ENCODE data around the gene UNC119. TPM values are rescaled to one million over a fixed set of nuclear protein-coding genes. Genes with fewer than 3 reads are reported as not detected.
"Not testable (repeated sequence)": the region's sequence is repeated elsewhere in the genome, so short reads cannot be mapped to it uniquely, and the experiment has no call there.

The UNC119 gene
- total RNA-seq, 1 experiment from 2014 or later = 44.6 TPM

GRCh38 chr17:28524476-28525424, 27.7 kb downstream of the UNC119 start:
- no peaks in the 10 kb centered on the region for H3K27me3 ChIP-seq (replicated peaks; ENCODE audit: insufficient read depth, low read depth, low read length, poor library complexity)
- intact Hi-C loops (cut with micrococcal nuclease; ENCODE audit: unreplicated experiment) = no loop called here
- H3K36me3 ChIP-seq (ENCODE audit: insufficient read depth, low read length, poor library complexity, severe bottlenecking) = no peaks in the 10 kb centered on the region
- ChIA-PET CTCF (no interaction called here), POLR2A (ENCODE audit: low non-redundant PET) (no interaction called here)
- no peaks in the 10 kb centered on the region for H3K9me3 ChIP-seq (ENCODE audit: low read depth, low read length, poor library complexity, severe bottlenecking)
- no peak for TF ChIP-seq CTCF (conservative IDR thresholded peaks at IDR 0.05; ENCODE audit: low read depth, low read length)
- TF ChIP-seq EZH2 (IDR thresholded peaks at IDR 0.05; ENCODE audit: borderline replicate concordance, low read depth, low read length, poor library complexity, severe bottlenecking) = no peak
- DNase-seq (ENCODE audit: low spot score) = no peak
- no TSS peak for BruUV-seq (replicated peaks)
- no peaks in the 10 kb centered on the region for H3K4me1 ChIP-seq (ENCODE audit: insufficient read depth, low read length, poor library complexity, severe bottlenecking)
- H3K4me3 ChIP-seq (ENCODE audit: low read depth, low read length, poor library complexity, severe bottlenecking) = no peak overlapping the region
- no peak overlapping the region for H3K27ac ChIP-seq (ENCODE audit: low read depth, low read length, poor library complexity, severe bottlenecking)

- DNase-seq (ENCODE audit: low spot score) = no peak
- BruUV-seq (replicated peaks) = no TSS peak
- ChIA-PET CTCF (no interaction called here), POLR2A (ENCODE audit: low non-redundant PET) (no interaction called here)
- H3K27me3 ChIP-seq (replicated peaks; ENCODE audit: insufficient read depth, low read depth, low read length, poor library complexity) = no peaks in the 10 kb centered on the region
- H3K4me1 ChIP-seq (ENCODE audit: insufficient read depth, low read length, poor library complexity, severe bottlenecking) = no peaks in the 10 kb centered on the region
- no peak overlapping the region for H3K27ac ChIP-seq (ENCODE audit: low read depth, low read length, poor library complexity, severe bottlenecking)
- no peaks in the 10 kb centered on the region for H3K36me3 ChIP-seq (ENCODE audit: insufficient read depth, low read length, poor library complexity, severe bottlenecking)
- TF ChIP-seq EZH2 (IDR thresholded peaks at IDR 0.05; ENCODE audit: borderline replicate concordance, low read depth, low read length, poor library complexity, severe bottlenecking) = no peak
- TF ChIP-seq CTCF (conservative IDR thresholded peaks at IDR 0.05; ENCODE audit: low read depth, low read length) = no peak
- H3K4me3 ChIP-seq (ENCODE audit: low read depth, low read length, poor library complexity, severe bottlenecking) = no peak overlapping the region
- no peaks in the 10 kb centered on the region for H3K9me3 ChIP-seq (ENCODE audit: low read depth, low read length, poor library complexity, severe bottlenecking)
- intact Hi-C loops (cut with micrococcal nuclease; ENCODE audit: unreplicated experiment) = no loop called here
Measured at GRCh38 chr17:28523876-28524275, 28.5 kb downstream of the UNC119 start.

- Histone ChIP-seq H3K27ac (ENCODE audit: low read depth, low read length, poor library complexity, severe bottlenecking) (no peak overlapping the region), H3K9me3 (ENCODE audit: low read depth, low read length, poor library complexity, severe bottlenecking) (no peaks in the 10 kb centered on the region), H3K36me3 (ENCODE audit: insufficient read depth, low read length, poor library complexity, severe bottlenecking) (no peaks in the 10 kb centered on the region), H3K27me3 (replicated peaks; ENCODE audit: insufficient read depth, low read depth, low read length, poor library complexity) (no peaks in the 10 kb centered on the region), H3K4me3 (ENCODE audit: low read depth, low read length, poor library complexity, severe bottlenecking) (no peak overlapping the region), H3K4me1 (ENCODE audit: insufficient read depth, low read length, poor library complexity, severe bottlenecking) (no peaks in the 10 kb centered on the region)
- no peak for TF ChIP-seq EZH2 (IDR thresholded peaks at IDR 0.05; ENCODE audit: borderline replicate concordance, low read depth, low read length, poor library complexity, severe bottlenecking)
- no peak for TF ChIP-seq CTCF (conservative IDR thresholded peaks at IDR 0.05; ENCODE audit: low read depth, low read length)
- no peak for DNase-seq (ENCODE audit: low spot score)
- no TSS peak for BruUV-seq (replicated peaks)
- intact Hi-C loops (cut with micrococcal nuclease; ENCODE audit: unreplicated experiment) = no loop called here
- CTCF ChIA-PET = no interaction called here
- POLR2A ChIA-PET (ENCODE audit: low non-redundant PET) = no interaction called here
Measured at GRCh38 chr17:28523186-28523585, 29.2 kb downstream of the UNC119 start.

- H3K36me3 ChIP-seq (ENCODE audit: insufficient read depth, low read length, poor library complexity, severe bottlenecking); H3K27ac ChIP-seq (ENCODE audit: low read depth, low read length, poor library complexity, severe bottlenecking); POLR2A ChIA-PET (ENCODE audit: low non-redundant PET); H3K27me3 ChIP-seq (replicated peaks; ENCODE audit: insufficient read depth, low read depth, low read length, poor library complexity); H3K9me3 ChIP-seq (ENCODE audit: low read depth, low read length, poor library complexity, severe bottlenecking); CTCF ChIA-PET; BruUV-seq (replicated peaks); H3K4me3 ChIP-seq (ENCODE audit: low read depth, low read length, poor library complexity, severe bottlenecking); DNase-seq (ENCODE audit: low spot score); H3K4me1 ChIP-seq (ENCODE audit: insufficient read depth, low read length, poor library complexity, severe bottlenecking); intact Hi-C loops (cut with micrococcal nuclease; ENCODE audit: unreplicated experiment): not testable (repeated sequence)
Measured at GRCh38 chr17:28522281-28522680, 30.1 kb downstream of the UNC119 start.
